K562 (cell line): Measurements from ENCODE around the gene PTH2. TPM values are rescaled to one million over a fixed set of nuclear protein-coding genes. Genes with fewer than 3 reads are reported as not detected.
A peak's percentile ranks its signal among the peaks of the same experiment; 100 is the strongest.

ENCODE experiments used
- BCL6 ChIP-seq: fragments of 250-450 bp; sonication (Bioruptor Pico); IDR thresholded peaks from 2 replicates; pipeline ENCODE4 v1.4.0; 2020
- GABPA ChIP-seq: fragments of 200-800 bp; sonication (Bioruptor generic); conservative IDR thresholded peaks from 2 replicates; pipeline ENCODE4 v1.6.1; 2016; ENCODE audit warnings: low read depth, missing genetic modification characterization, missing compliant biosample characterization
- NFRKB ChIP-seq: fragments of 450-650 bp; IDR thresholded peaks from 2 replicates; pipeline ENCODE4 v1.6.1; 2016; ENCODE audit warnings: low read depth
- REST ChIP-seq, 2 experiments: fragments of 450-650 bp; formaldehyde crosslinking in 1 of 2; IDR thresholded peaks; 2 replicates each; pipeline versions ENCODE4 v1.4.0 to v1.6.1; 2014 to 2020; ENCODE audit warnings: mild to moderate bottlenecking in 2 of 2, borderline replicate concordance in 1 of 2, low read depth in 1 of 2
- RNF2 ChIP-seq: sonication (generic); IDR thresholded peaks from 2 replicates; pipeline ENCODE4 v1.6.1; 2016
- TOE1 ChIP-seq, 2 experiments: fragments of 450-650 bp in 1 of 2; sonication (generic) in 1 of 2; formaldehyde crosslinking in 1 of 2; IDR thresholded peaks; 2 replicates each; pipeline versions ENCODE4 v1.7.1 to v1.8.0; 2016 to 2022; ENCODE audit warnings: borderline replicate concordance in 2 of 2, mild to moderate bottlenecking in 2 of 2, antibody characterized with exemption in 1 of 2, inconsistent platforms in 1 of 2, low read depth in 1 of 2, missing genetic modification reagents in 1 of 2, moderate library complexity in 1 of 2
- ZNF224 ChIP-seq: sonication (generic); formaldehyde crosslinking; IDR thresholded peaks from 2 replicates; pipeline ENCODE4 v1.8.0; 2022; ENCODE audit warnings: mild to moderate bottlenecking, missing genetic modification reagents
- ZNF696 ChIP-seq: fragments of 250-450 bp; sonication (Bioruptor Pico); conservative IDR thresholded peaks from 2 replicates; pipeline ENCODE4 v1.4.0; 2020; ENCODE audit warnings: mild to moderate bottlenecking, moderate library complexity
- polyA plus RNA-seq, 8 experiments: library from polyadenylated mRNA; depleted of rRNA in 4 of 8; stranded (reverse) in 5 of 8; unstranded in 3 of 8; fragments of >200 nt; fragmentation: Nextera tagmentation in 2 of 8; fragmentation: Illumina TruSeq in 1 of 8; extraction: Ambion mirVana in 2 of 8; extraction: Trizol in 1 of 8; gene quantifications; 2 replicates each; pipeline versions ENCODE4 v1.2.1 to v1.2.3, GENCODE V29; 2011 to 2014; ENCODE audit warnings: inconsistent platforms in 1 of 8, missing spikeins in 1 of 8
- total RNA-seq, 7 experiments: library from RNA; depleted of rRNA in 6 of 7; stranded (reverse); fragments of >200 nt in 6 of 7; fragmentation: Illumina TruSeq in 2 of 7; extraction: Trizol in 2 of 7; gene quantifications; 2 replicates each; pipeline versions ENCODE4 v1.2.1 to v1.2.3, GENCODE V29; 2011 to 2021; ENCODE audit warnings: low replicate concordance in 1 of 7

PTH2 gene
- total and polyA plus RNA-seq, 9 of the 15 experiments (the other 6 are each of a cell fraction or from before 2014, with no cell fraction given): 1.3 TPM; not detected in 8

GRCh38 chr19:49443366-49444099, 20.3 kb upstream of the PTH2 start (continued):
- peak; percentile 88 for TF ChIP-seq REST (IDR thresholded peaks at IDR 0.05; ENCODE audit: borderline replicate concordance)
- 0 out of 2 replicates have a peak, but pooled peaks have one; percentile 48 for TF ChIP-seq REST (CRISPR knock-in tag; IDR thresholded peaks at IDR 0.05; ENCODE audit: low read depth)
- no peak for TF ChIP-seq ZNF696 (CRISPR knock-in tag)
- peak; percentile 30; the same call in 1 of the 2 replicates for TF ChIP-seq BCL6 (CRISPR knock-in tag)
- TF ChIP-seq TOE1 (IDR thresholded peaks at IDR 0.05; ENCODE audit: borderline replicate concordance): peak; percentile 76; the same call in 1 of the 2 replicates
- 0 out of 2 replicates have a peak, but pooled peaks have one; percentile 56 for TF ChIP-seq TOE1 (CRISPR knock-in tag; IDR thresholded peaks at IDR 0.05; ENCODE audit: borderline replicate concordance, low read depth)
- TF ChIP-seq GABPA (tag): peak; percentile 58
- no peak for TF ChIP-seq NFRKB
- TF ChIP-seq ZNF224: no peak
- peak; percentile 69 for TF ChIP-seq RNF2
